H9 (cell line): ENCODE measurements around the gene THSD4. TPM values are rescaled to one million over a fixed set of nuclear protein-coding genes. Genes with fewer than 3 reads are reported as not detected.

Experiments
- DNase-seq: peaks from one replicate; pipeline ENCODE4 v3.0.0-alpha.2; 2017
- H2AFZ ChIP-seq: one replicate; pipeline ENCODE4 v1.6.1; 2013; ENCODE audit warnings: mild to moderate bottlenecking, low read length, control low read depth, moderate library complexity
- H2AK5ac ChIP-seq: 2 replicates; pipeline ENCODE4 v1.6.1; 2013; ENCODE audit warnings: low read length, control low read depth, mixed read lengths; ENCODE audit not compliant: insufficient read length
- H2BK120ac ChIP-seq: one replicate; pipeline ENCODE4 v1.6.1; 2013; ENCODE audit warnings: low read depth, mild to moderate bottlenecking, low read length, control low read depth, inconsistent platforms; ENCODE audit not compliant: poor library complexity, severe bottlenecking
- H2BK12ac ChIP-seq: 2 replicates; pipeline ENCODE4 v1.6.1; 2013; ENCODE audit warnings: low read length, control low read depth, mixed read lengths, low read depth; ENCODE audit not compliant: insufficient read length
- H2BK15ac ChIP-seq: 2 replicates; pipeline ENCODE4 v1.6.1; 2013; ENCODE audit warnings: low read depth, low read length, control low read depth
- H2BK20ac ChIP-seq: one replicate; pipeline ENCODE4 v1.6.1; 2013; ENCODE audit warnings: low read depth, mild to moderate bottlenecking, low read length, control low read depth, inconsistent platforms; ENCODE audit not compliant: poor library complexity, severe bottlenecking
- H2BK5ac ChIP-seq: 2 replicates; pipeline ENCODE4 v1.6.1; 2013; ENCODE audit warnings: low read length, control low read depth, mixed read lengths; ENCODE audit not compliant: insufficient read length
- H3K14ac ChIP-seq: 2 replicates; pipeline ENCODE4 v1.6.1; 2013; ENCODE audit warnings: low read length, control low read depth; ENCODE audit not compliant: insufficient read depth
- H3K18ac ChIP-seq: 2 replicates; pipeline ENCODE4 v1.6.1; 2013; ENCODE audit warnings: low read depth, mild to moderate bottlenecking, mixed read lengths, low read length, control low read depth; ENCODE audit not compliant: insufficient read length
- H3K23ac ChIP-seq: 2 replicates; pipeline ENCODE4 v1.6.1; 2013; ENCODE audit warnings: low read length, control low read depth, mixed read lengths, low read depth; ENCODE audit not compliant: insufficient read length
- H3K23me2 ChIP-seq: 2 replicates; pipeline ENCODE4 v1.6.1; 2013; ENCODE audit warnings: low read depth, mild to moderate bottlenecking, mixed read lengths, low read length, control low read depth; ENCODE audit not compliant: insufficient read length, poor library complexity, severe bottlenecking
- H3K27ac ChIP-seq: 2 replicates; pipeline ENCODE4 v1.5.1; 2013; ENCODE audit warnings: low read length, control low read depth, mixed read lengths, low read depth; ENCODE audit not compliant: insufficient read length
- H3K27me3 ChIP-seq: 2 replicates; pipeline ENCODE4 v1.6.1; 2013; ENCODE audit warnings: low read length, control low read depth, inconsistent platforms; ENCODE audit not compliant: insufficient read depth
- H3K4ac ChIP-seq: 2 replicates; pipeline ENCODE4 v1.6.1; 2013; ENCODE audit warnings: low read depth, mild to moderate bottlenecking, control low read depth, inconsistent platforms, low read length, moderate library complexity
- H3K4me1 ChIP-seq: 2 replicates; pipeline ENCODE4 v1.6.1; 2013; ENCODE audit warnings: low read length, control low read depth, inconsistent platforms; ENCODE audit not compliant: insufficient read depth
- H3K4me2 ChIP-seq: 2 replicates; pipeline ENCODE4 v1.6.1; 2013; ENCODE audit warnings: low read length, control low read depth, mixed read lengths; ENCODE audit not compliant: insufficient read length, insufficient read depth
- H3K56ac ChIP-seq: 2 replicates; pipeline ENCODE4 v1.6.1; 2013; ENCODE audit warnings: low read depth, mild to moderate bottlenecking, mixed read lengths, low read length, control low read depth; ENCODE audit not compliant: insufficient read length
- H3K79me1 ChIP-seq: 2 replicates; pipeline ENCODE4 v1.6.1; 2013; ENCODE audit warnings: low read depth, mild to moderate bottlenecking, moderate library complexity, low read length, control low read depth, inconsistent platforms; ENCODE audit not compliant: insufficient read depth, poor library complexity, severe bottlenecking
- H3K79me2 ChIP-seq: 2 replicates; pipeline ENCODE4 v1.6.1; 2013; ENCODE audit warnings: low read length, control low read depth, inconsistent platforms; ENCODE audit not compliant: insufficient read depth
- H3K9ac ChIP-seq: 2 replicates; pipeline ENCODE4 v1.6.1; 2013; ENCODE audit warnings: low read length, control low read depth, mixed read lengths; ENCODE audit not compliant: insufficient read length; ENCODE audit errors: extremely low read depth
- H3K9me3 ChIP-seq: one replicate; pipeline ENCODE4 v1.6.1; 2013; ENCODE audit warnings: low read depth, low read length, inconsistent platforms; ENCODE audit not compliant: control insufficient read depth
- H3T11ph ChIP-seq: one replicate; pipeline ENCODE4 v1.6.1; 2013; ENCODE audit warnings: mild to moderate bottlenecking, low read length, control low read depth, inconsistent platforms
- H4K20me1 ChIP-seq: one replicate; pipeline ENCODE4 v1.6.1; 2013; ENCODE audit not compliant: control insufficient read depth, insufficient read length, insufficient read depth
- H4K5ac ChIP-seq: 2 replicates; pipeline ENCODE4 v1.6.1; 2013; ENCODE audit warnings: low read depth, mild to moderate bottlenecking, mixed read lengths, low read length, control low read depth; ENCODE audit not compliant: insufficient read length
- H4K8ac ChIP-seq: replicated peaks from 2 replicates; pipeline ENCODE4 v1.6.1; 2013; ENCODE audit warnings: low read length, control low read depth, mixed read lengths, low read depth; ENCODE audit not compliant: insufficient read length
- H4K91ac ChIP-seq: 2 replicates; pipeline ENCODE4 v1.6.1; 2013; ENCODE audit warnings: low read depth, mild to moderate bottlenecking, moderate library complexity, mixed read lengths, low read length, control low read depth; ENCODE audit not compliant: insufficient read length
- H3K27ac Mint-ChIP-seq, 3 experiments: 2 replicates in 2 of 3; 3 replicates in 1 of 3; pipeline ENCODE4 v1.8.0; 2020 to 2021; ENCODE audit warnings: mixed read lengths in 3 of 3, mild to moderate bottlenecking in 1 of 3, moderate library complexity in 1 of 3
- H3K27me3 Mint-ChIP-seq: 2 replicates; pipeline ENCODE4 v1.8.0; 2021; ENCODE audit warnings: low read depth, mild to moderate bottlenecking, moderate library complexity, mixed read lengths
- H3K36me3 Mint-ChIP-seq, 3 experiments: 2 replicates in 2 of 3; 3 replicates in 1 of 3; pipeline ENCODE4 v1.8.0; 2020 to 2021; ENCODE audit warnings: low read depth in 3 of 3, mixed read lengths in 3 of 3; ENCODE audit not compliant: insufficient read depth in 1 of 3
- H3K4me1 Mint-ChIP-seq, 2 experiments: 2 replicates each; pipeline ENCODE4 v1.8.0; 2020; ENCODE audit warnings: mixed read lengths in 2 of 2
- H3K4me3 Mint-ChIP-seq, 2 experiments: 2 replicates in 1 of 2; 3 replicates in 1 of 2; pipeline ENCODE4 v1.8.0; 2020 to 2021; ENCODE audit warnings: mild to moderate bottlenecking in 2 of 2, mixed read lengths in 2 of 2, moderate library complexity in 1 of 2
- H3K9me3 Mint-ChIP-seq, 2 experiments: 2 replicates in 1 of 2; 3 replicates in 1 of 2; pipeline ENCODE4 v1.8.0; 2020; ENCODE audit warnings: mild to moderate bottlenecking in 2 of 2, mixed read lengths in 2 of 2, moderate library complexity in 1 of 2
- CTCF ChIP-seq: fragments of 200-600 bp; sonication (generic); conservative IDR thresholded peaks from 3 replicates; pipeline ENCODE4 v1.8.0; 2021; ENCODE audit warnings: antibody characterized with exemption, mild to moderate bottlenecking
- WGBS: extraction: QIAGEN DNeasy Blood & Tissue Kit; methylation state at CpG from one replicate; pipeline ENCODE4 v1.1.7; 2013; ENCODE audit warnings: missing lambda C conversion rate, low lambda C conversion rate, mixed read lengths; ENCODE audit not compliant: insufficient read length; ENCODE audit errors: extremely low coverage; 5-methylcytosine and 5-hydroxymethylcytosine counted together
- total RNA-seq: library from RNA; stranded (reverse); gene quantifications from 2 replicates; pipeline ENCODE4 v1.2.1, GENCODE V29; 2021

The THSD4 gene
- total RNA-seq, 1 experiment from 2014 or later = 5.5 TPM

- no peak overlapping the region for H4K8ac ChIP-seq
- H4K5ac ChIP-seq = no peak overlapping the region
- Mint-ChIP-seq H3K36me3 (no peaks in the 10 kb centered on the region; a peak in 1 of 7 replicates), H3K9me3 (no peaks in the 10 kb centered on the region), H3K4me3 (no peak overlapping the region), H3K27me3 (no peaks in the 10 kb centered on the region; the same call in none of the 2 replicates), H3K4me1 (peaks cover 44% of the 10 kb centered on the region in 2 experiments), H3K27ac (no peak overlapping the region)
- no peak overlapping the region for H3K18ac ChIP-seq
- no peak overlapping the region for H2BK20ac ChIP-seq
- H2BK5ac ChIP-seq = no peak overlapping the region
- H3K23me2 ChIP-seq = no peaks in the 10 kb centered on the region
- no peaks in the 10 kb centered on the region for H3K79me1 ChIP-seq
- no peaks in the 10 kb centered on the region for H3K9me3 ChIP-seq
- no peak overlapping the region for H4K91ac ChIP-seq
- H3K14ac ChIP-seq = no peak overlapping the region
- no peak overlapping the region for H2BK120ac ChIP-seq
- no peak for TF ChIP-seq CTCF
- H3T11ph ChIP-seq = no peak overlapping the region
- H3K79me2 ChIP-seq = no peaks in the 10 kb centered on the region
- H4K20me1 ChIP-seq = no peaks in the 10 kb centered on the region
- no peak overlapping the region for H2BK12ac ChIP-seq
- H3K23ac ChIP-seq = no peak overlapping the region
- H3K4me1 ChIP-seq = peaks cover 6% of the 10 kb centered on the region; the same call in 1 of the 2 replicates
- no peaks in the 10 kb centered on the region for H3K27me3 ChIP-seq
- no peak overlapping the region for H2BK15ac ChIP-seq
- H3K4ac ChIP-seq = no peak overlapping the region
- WGBS = no CpG with 5 or more reads among the region's 3 CpGs
- H3K9ac ChIP-seq = no peak overlapping the region
- H3K4me2 ChIP-seq = no peak overlapping the region
- no peak for DNase-seq
- H2AFZ ChIP-seq = no peak overlapping the region
- H2AK5ac ChIP-seq = no peak overlapping the region
- H3K56ac ChIP-seq = no peak overlapping the region
- H3K27ac ChIP-seq = no peak overlapping the region
These were observed 512.3 kb downstream of the THSD4 start for GRCh38 chr15:71627604-71628003.
